Activated T-cell treated with anti-CD3 and anti-CD28 coated beads, Interleukin-2, amount 50 U/mL, for 24 hours (primary cell): Measurements from ENCODE around the gene CD2BP2.

Experiments used
- DNase-seq: peaks from one replicate; pipeline ENCODE4 v3.0.0-alpha.2; 2020
- H3K27ac Mint-ChIP-seq: 2 replicates; pipeline ENCODE4 v1.8.0; 2020; ENCODE audit warnings: mild to moderate bottlenecking, mixed read lengths
- H3K27me3 Mint-ChIP-seq: 2 replicates; pipeline ENCODE4 v1.8.0; 2020; ENCODE audit warnings: mixed read lengths
- H3K36me3 Mint-ChIP-seq: 2 replicates; pipeline ENCODE4 v1.8.0; 2020; ENCODE audit warnings: low read depth, mixed read lengths
- H3K4me1 Mint-ChIP-seq: 2 replicates; pipeline ENCODE4 v1.8.0; 2020; ENCODE audit warnings: low read depth, mixed read lengths
- H3K4me3 Mint-ChIP-seq: 2 replicates; pipeline ENCODE4 v1.8.0; 2020; ENCODE audit warnings: mild to moderate bottlenecking, moderate library complexity, mixed read lengths
- H3K9me3 Mint-ChIP-seq: 2 replicates; pipeline ENCODE4 v1.8.0; 2020; ENCODE audit warnings: mixed read lengths

CD2BP2 gene

GRCh38 chr16:30372038-30372712, 17.1 kb upstream of the CD2BP2 start:
- Mint-ChIP-seq H3K4me3 (peak overlapping the region; percentile 84), H3K36me3 (peaks cover 23% of the 10 kb centered on the region), H3K27me3 (no peaks in the 10 kb centered on the region), H3K9me3 (no peaks in the 10 kb centered on the region), H3K4me1 (peaks cover 32% of the 10 kb centered on the region), H3K27ac (peak overlapping the region; percentile 96)
- DNase-seq = no peak

- Mint-ChIP-seq H3K27ac (peak overlapping the region; percentile 96), H3K4me1 (peaks cover 38% of the 10 kb centered on the region), H3K36me3 (peaks cover 31% of the 10 kb centered on the region), H3K9me3 (no peaks in the 10 kb centered on the region), H3K27me3 (no peaks in the 10 kb centered on the region), H3K4me3 (peak overlapping the region; percentile 84)
- no peak for DNase-seq
Observed at GRCh38 chr16:30371248-30371816, 16.2 kb upstream of the CD2BP2 start.

GRCh38 chr16:30370456-30371247, 15.5 kb upstream of the CD2BP2 start, which contains the start of gene TBC1D10B:
TBC1D10B (minus strand) TSS chr16:30370494; CDS start chr16:30370183, 311 bp downstream.
- Mint-ChIP-seq H3K9me3 (no peaks in the 10 kb centered on the region), H3K4me1 (peaks cover 40% of the 10 kb centered on the region), H3K36me3 (peaks cover 34% of the 10 kb centered on the region), H3K4me3 (peak within 1 kb of the TSS; percentile 94), H3K27me3 (no peaks in the 10 kb centered on the region), H3K27ac (peak within 1 kb of the TSS; percentile 96)
- peak; percentile 97 for DNase-seq

GRCh38 chr16:30369938-30370455, 14.9 kb upstream of the CD2BP2 start:
- peaks cover 46% of the 10 kb centered on the region for H3K4me1 Mint-ChIP-seq
- H3K27me3 Mint-ChIP-seq = no peaks in the 10 kb centered on the region
- no peak for DNase-seq
- peak overlapping the region; percentile 96 for H3K27ac Mint-ChIP-seq
- H3K4me3 Mint-ChIP-seq = peak overlapping the region; percentile 94
- H3K36me3 Mint-ChIP-seq = peaks cover 40% of the 10 kb centered on the region
- no peaks in the 10 kb centered on the region for H3K9me3 Mint-ChIP-seq

GRCh38 chr16:30369091-30369937, 14.2 kb upstream of the CD2BP2 start:
- H3K9me3 Mint-ChIP-seq = no peaks in the 10 kb centered on the region
- no peaks in the 10 kb centered on the region for H3K27me3 Mint-ChIP-seq
- DNase-seq = peak; percentile 51
- H3K36me3 Mint-ChIP-seq = peaks cover 47% of the 10 kb centered on the region
- peaks cover 46% of the 10 kb centered on the region for H3K4me1 Mint-ChIP-seq
- H3K4me3 Mint-ChIP-seq = peak overlapping the region; percentile 94
- H3K27ac Mint-ChIP-seq = peak overlapping the region; percentile 92

- H3K36me3 Mint-ChIP-seq = peaks cover 53% of the 10 kb centered on the region
- no peak for DNase-seq
- H3K4me3 Mint-ChIP-seq = peak overlapping the region; percentile 94
- no peaks in the 10 kb centered on the region for H3K9me3 Mint-ChIP-seq
- no peaks in the 10 kb centered on the region for H3K27me3 Mint-ChIP-seq
- peaks cover 46% of the 10 kb centered on the region for H3K4me1 Mint-ChIP-seq
- peak overlapping the region; percentile 92 for H3K27ac Mint-ChIP-seq
Observed at GRCh38 chr16:30368792-30369090, 13.6 kb upstream of the CD2BP2 start.

GRCh38 chr16:30368122-30368791, 13.1 kb upstream of the CD2BP2 start:
- H3K4me1 Mint-ChIP-seq = peaks cover 46% of the 10 kb centered on the region
- peak overlapping the region; percentile 92 for H3K27ac Mint-ChIP-seq
- H3K4me3 Mint-ChIP-seq = peak overlapping the region; percentile 94
- no peak for DNase-seq
- no peaks in the 10 kb centered on the region for H3K27me3 Mint-ChIP-seq
- no peaks in the 10 kb centered on the region for H3K9me3 Mint-ChIP-seq
- peaks cover 58% of the 10 kb centered on the region for H3K36me3 Mint-ChIP-seq

- no peak for DNase-seq
- Mint-ChIP-seq H3K27me3 (no peaks in the 10 kb centered on the region), H3K36me3 (peaks cover 63% of the 10 kb centered on the region), H3K4me1 (peaks cover 45% of the 10 kb centered on the region), H3K27ac (peak overlapping the region; percentile 92), H3K9me3 (no peaks in the 10 kb centered on the region), H3K4me3 (peak overlapping the region; percentile 94)
Observed at GRCh38 chr16:30367349-30368009, 12.4 kb upstream of the CD2BP2 start.

- Mint-ChIP-seq H3K27ac (peak overlapping the region; percentile 92), H3K4me1 (peaks cover 39% of the 10 kb centered on the region), H3K27me3 (no peaks in the 10 kb centered on the region), H3K9me3 (no peaks in the 10 kb centered on the region), H3K4me3 (peak overlapping the region; percentile 94), H3K36me3 (peaks cover 71% of the 10 kb centered on the region)
- no peak for DNase-seq
Observed at GRCh38 chr16:30366511-30366910, 11.4 kb upstream of the CD2BP2 start.

GRCh38 chr16:30365200-30365599, 10.1 kb upstream of the CD2BP2 start:
- peaks cover 34% of the 10 kb centered on the region for H3K4me1 Mint-ChIP-seq
- no peaks in the 10 kb centered on the region for H3K9me3 Mint-ChIP-seq

GRCh38 chr16:30361180-30361579, 6.1 kb upstream of the CD2BP2 start:
- Mint-ChIP-seq H3K27ac (peak overlapping the region; percentile 10), H3K4me3 (no peak overlapping the region), H3K36me3 (peaks cover 89% of the 10 kb centered on the region), H3K4me1 (peaks cover 19% of the 10 kb centered on the region), H3K27me3 (no peaks in the 10 kb centered on the region), H3K9me3 (no peaks in the 10 kb centered on the region)
- DNase-seq = no peak

More at GRCh38 chr16:30365200-30365599, 10.1 kb upstream of the CD2BP2 start:
- peak overlapping the region; percentile 42 for H3K27ac Mint-ChIP-seq
- no peaks in the 10 kb centered on the region for H3K27me3 Mint-ChIP-seq
- no peak for DNase-seq
- H3K36me3 Mint-ChIP-seq = peaks cover 83% of the 10 kb centered on the region
- H3K4me3 Mint-ChIP-seq = no peak overlapping the region

- no peak overlapping the region for H3K27ac Mint-ChIP-seq
- H3K9me3 Mint-ChIP-seq = no peaks in the 10 kb centered on the region
- peaks cover 21% of the 10 kb centered on the region for H3K4me1 Mint-ChIP-seq
- H3K4me3 Mint-ChIP-seq = no peak overlapping the region
- no peak for DNase-seq
- H3K36me3 Mint-ChIP-seq = peaks cover 85% of the 10 kb centered on the region
- H3K27me3 Mint-ChIP-seq = no peaks in the 10 kb centered on the region
Observed at GRCh38 chr16:30359871-30360170, 4.7 kb upstream of the CD2BP2 start.
